Spleen (tissue), 7 donors: ENCODE measurements around the gene SLC26A3.

Experiments used
- CTCF ChIP-seq, 11 experiments: fragments of 200-600 bp in 7 of 11; fragments of 450-650 bp in 4 of 11; sonication (generic) in 4 of 11; IDR thresholded peaks in 8 of 11; conservative IDR thresholded peaks in 3 of 11; 1 replicate in 7 of 11; 2 replicates in 4 of 11; pipeline versions ENCODE4 v1.4.0 to v1.8.0; 2016 to 2021; ENCODE audit warnings: antibody characterized with exemption in 11 of 11, inconsistent platforms in 4 of 11, mild to moderate bottlenecking in 1 of 11
- POLR2A ChIP-seq, 3 donors: fragments of 450-650 bp; IDR thresholded peaks; one replicate each; pipeline ENCODE4 v1.5.1; 2017; ENCODE audit warnings: antibody characterized with exemption in 3 of 3, mild to moderate bottlenecking in 1 of 3
- POLR2AphosphoS5 ChIP-seq, 3 donors: sonication (generic); formaldehyde crosslinking; IDR thresholded peaks; one replicate each; pipeline ENCODE4 v1.5.1; 2017; ENCODE audit warnings: antibody characterized with exemption in 3 of 3
- donor health status: DM: no; HTN: no; CAD: no; lungs with moderate emphysema.
- donor health status: DM: no; HTN: no; CAD: no.
- donor health status: DM: no; HTN: no; CAD: no.

GRCh38 chr7:107850216-107850615 lies 47.2 kb upstream of the SLC26A3 start:
- TF ChIP-seq CTCF (IDR thresholded peaks at IDR 0.05 in 8 of 11, conservative IDR thresholded peaks at IDR 0.05 in 3 of 11) (no peak), POLR2AphosphoS5 (IDR thresholded peaks at IDR 0.05) (no peak), POLR2A (IDR thresholded peaks at IDR 0.05) (no peak)
